Fibroblast of lung (primary cell): ENCODE data around the gene SLC4A5.

Experiments
- CTCF ChIP-seq, 2 donors: IDR thresholded peaks in 1 of 2; conservative IDR thresholded peaks in 1 of 2; 1 replicate in 1 of 2; 2 replicates in 1 of 2; pipeline ENCODE4 v1.5.1; 2011 to 2012; ENCODE audit warnings: low read length in 2 of 2, control low read depth in 1 of 2, inconsistent platforms in 1 of 2, low read depth in 1 of 2, mild to moderate bottlenecking in 1 of 2
- EZH2 ChIP-seq: IDR thresholded peaks from 2 replicates; pipeline ENCODE4 v1.5.1; 2012; ENCODE audit warnings: low read length, control low read depth, mild to moderate bottlenecking; ENCODE audit errors: missing control alignments

- TF ChIP-seq CTCF (conservative IDR thresholded peaks at IDR 0.05 in 1 of 2, IDR thresholded peaks at IDR 0.05 in 1 of 2; ENCODE audit: low read depth in 1 of 2, low read length in 2 of 2) (no peak), EZH2 (no peak)
Observed at GRCh38 chr2:74347303-74347702, 4.1 kb upstream of the SLC4A5 start.
